Trophoblast cell (in vitro differentiated cells and primary cell): ENCODE data around the gene PTPRN2.

Source experiments
- DNase-seq, 2 donors: peaks; one replicate each; pipeline ENCODE4 v3.0.0-alpha.2; 2016
- H2AFZ ChIP-seq: 2 replicates; pipeline ENCODE4 v1.6.1; 2013; ENCODE audit warnings: low read length, moderate library complexity, mild to moderate bottlenecking; ENCODE audit not compliant: insufficient read depth, poor library complexity
- H2AK5ac ChIP-seq: 2 replicates; pipeline ENCODE4 v1.6.1; 2013; ENCODE audit warnings: mild to moderate bottlenecking, low read length
- H2BK120ac ChIP-seq: 2 replicates; pipeline ENCODE4 v1.6.1; 2013; ENCODE audit warnings: low read length, mild to moderate bottlenecking, moderate library complexity; ENCODE audit not compliant: insufficient read depth, poor library complexity
- H2BK12ac ChIP-seq: 2 replicates; pipeline ENCODE4 v1.6.1; 2013; ENCODE audit warnings: mild to moderate bottlenecking, low read length, moderate library complexity
- H2BK5ac ChIP-seq: 2 replicates; pipeline ENCODE4 v1.6.1; 2013; ENCODE audit warnings: low read length, low read depth, moderate library complexity, mild to moderate bottlenecking; ENCODE audit not compliant: poor library complexity
- H3K14ac ChIP-seq: 2 replicates; pipeline ENCODE4 v1.6.1; 2013; ENCODE audit warnings: mild to moderate bottlenecking, low read length
- H3K18ac ChIP-seq: 2 replicates; pipeline ENCODE4 v1.6.1; 2013; ENCODE audit warnings: mild to moderate bottlenecking, low read length
- H3K23ac ChIP-seq: 2 replicates; pipeline ENCODE4 v1.6.1; 2013; ENCODE audit warnings: low read length
- H3K27ac ChIP-seq: 2 replicates; pipeline ENCODE4 v1.5.1; 2013; ENCODE audit warnings: low read depth, mild to moderate bottlenecking, inconsistent platforms, low read length, moderate library complexity
- H3K27me3 ChIP-seq: 2 replicates; pipeline ENCODE4 v1.6.1; 2013; ENCODE audit warnings: inconsistent platforms, mild to moderate bottlenecking, low read length, moderate library complexity; ENCODE audit not compliant: insufficient read depth
- H3K36me3 ChIP-seq, 2 experiments: 1 replicate in 1 of 2; 2 replicates in 1 of 2; pipeline ENCODE4 v1.6.1; 2013; ENCODE audit warnings: low read length in 2 of 2, mild to moderate bottlenecking in 2 of 2, moderate library complexity in 1 of 2; ENCODE audit not compliant: insufficient read depth in 2 of 2, control insufficient read depth in 1 of 2
- H3K4ac ChIP-seq: 2 replicates; pipeline ENCODE4 v1.6.1; 2013; ENCODE audit warnings: low read depth, mild to moderate bottlenecking, low read length, moderate library complexity
- H3K4me1 ChIP-seq, 2 experiments: 1 replicate in 1 of 2; 2 replicates in 1 of 2; pipeline ENCODE4 v1.6.1; 2013; ENCODE audit warnings: low read length in 2 of 2, mild to moderate bottlenecking in 2 of 2, moderate library complexity in 1 of 2; ENCODE audit not compliant: insufficient read depth in 2 of 2, control insufficient read depth in 1 of 2
- H3K4me2 ChIP-seq: 2 replicates; pipeline ENCODE4 v1.6.1; 2013; ENCODE audit warnings: inconsistent platforms, mild to moderate bottlenecking, low read length, moderate library complexity
- H3K4me3 ChIP-seq: 2 replicates; pipeline ENCODE4 v1.5.1; 2013; ENCODE audit warnings: mild to moderate bottlenecking, low read depth, low read length, inconsistent platforms
- H3K79me1 ChIP-seq: one replicate; pipeline ENCODE4 v1.6.1; 2013; ENCODE audit warnings: low read length
- H3K79me2 ChIP-seq: 2 replicates; pipeline ENCODE4 v1.6.1; 2013; ENCODE audit warnings: low read length, mild to moderate bottlenecking; ENCODE audit not compliant: control insufficient read depth, insufficient read depth, poor library complexity
- H3K9ac ChIP-seq: 2 replicates; pipeline ENCODE4 v1.6.1; 2013; ENCODE audit warnings: mild to moderate bottlenecking, low read length
- H3K9me3 ChIP-seq: 2 replicates; pipeline ENCODE4 v1.6.1; 2013; ENCODE audit warnings: low read depth, mild to moderate bottlenecking, control low read depth, inconsistent platforms, low read length; ENCODE audit not compliant: insufficient read depth
- H4K12ac ChIP-seq: 2 replicates; pipeline ENCODE4 v1.6.1; 2013; ENCODE audit warnings: low read depth, mild to moderate bottlenecking, low read length, moderate library complexity
- H4K8ac ChIP-seq: 2 replicates; pipeline ENCODE4 v1.6.1; 2013; ENCODE audit warnings: low read depth, mild to moderate bottlenecking, low read length, moderate library complexity
- H4K91ac ChIP-seq: one replicate; pipeline ENCODE4 v1.6.1; 2013; ENCODE audit warnings: low read depth, mild to moderate bottlenecking, low read length, moderate library complexity
- WGBS: extraction: QIAGEN DNeasy Blood & Tissue Kit; methylation state at CpG from one replicate; pipeline ENCODE4 v1.1.7; 2013; ENCODE audit warnings: missing lambda C conversion rate; ENCODE audit not compliant: insufficient read length, insufficient coverage; ENCODE audit errors: extremely low coverage; 5-methylcytosine and 5-hydroxymethylcytosine counted together

The PTPRN2 gene

DNA sequence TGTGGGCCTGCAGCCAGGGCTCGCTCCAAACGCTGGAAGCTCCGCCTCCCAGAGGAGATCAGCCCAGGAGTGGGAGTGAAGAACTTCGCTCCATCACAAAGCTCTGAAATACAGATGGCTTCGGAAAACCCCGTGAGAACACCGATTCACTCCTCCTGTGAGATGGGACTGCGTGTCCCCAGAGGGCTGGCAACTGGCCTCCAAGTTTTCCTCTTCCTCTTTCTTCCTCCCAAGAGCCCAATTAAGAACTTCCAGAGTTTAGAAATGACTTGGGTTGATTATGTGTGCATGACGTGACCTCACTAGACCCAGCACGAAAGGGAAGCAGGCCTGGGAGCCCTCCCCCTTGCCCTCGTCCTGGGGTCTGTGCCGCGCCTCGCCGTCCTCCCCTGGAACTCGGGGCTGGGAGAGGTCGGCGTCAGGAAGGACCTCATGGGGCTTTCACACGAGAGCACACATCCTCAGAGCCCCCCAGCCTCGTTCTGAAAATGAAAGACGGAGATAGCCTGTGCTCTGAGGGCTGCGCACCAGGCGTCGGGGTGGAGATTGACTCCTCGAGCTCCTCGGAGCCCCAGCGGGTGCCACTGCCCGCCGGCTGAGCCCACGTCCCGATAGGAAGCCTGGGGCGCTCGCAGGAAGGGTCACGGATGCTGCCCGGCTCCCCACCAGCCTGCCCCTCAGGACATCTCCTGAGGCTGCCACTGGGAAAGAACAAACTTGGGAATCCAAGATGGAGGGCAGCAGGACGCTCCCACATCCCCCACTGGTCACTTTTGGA is 37.8 kb downstream of the PTPRN2 start:
- Histone ChIP-seq H3K4me3 (no peak overlapping the region), H4K91ac (no peak overlapping the region), H2AK5ac (no peak overlapping the region), H3K18ac (no peak overlapping the region), H3K36me3 (no peaks in the 10 kb centered on the region), H3K27me3 (no peaks in the 10 kb centered on the region), H2BK120ac (no peak overlapping the region), H3K9me3 (peaks cover 6% of the 10 kb centered on the region), H2BK5ac (no peak overlapping the region), H2BK12ac (no peak overlapping the region), H3K9ac (no peak overlapping the region), H4K12ac (no peak overlapping the region), H3K4me2 (no peak overlapping the region), H3K23ac (no peak overlapping the region), H2AFZ (no peak overlapping the region), H3K79me2 (no peaks in the 10 kb centered on the region), H3K79me1 (no peaks in the 10 kb centered on the region), H3K14ac (no peak overlapping the region), H3K4ac (no peak overlapping the region), H3K4me1 (no peaks in the 10 kb centered on the region), H4K8ac (no peak overlapping the region), H3K27ac (no peak overlapping the region)
- no peak for DNase-seq
- WGBS = no CpG with 5 or more reads among the region's 36 CpGs

DNA sequence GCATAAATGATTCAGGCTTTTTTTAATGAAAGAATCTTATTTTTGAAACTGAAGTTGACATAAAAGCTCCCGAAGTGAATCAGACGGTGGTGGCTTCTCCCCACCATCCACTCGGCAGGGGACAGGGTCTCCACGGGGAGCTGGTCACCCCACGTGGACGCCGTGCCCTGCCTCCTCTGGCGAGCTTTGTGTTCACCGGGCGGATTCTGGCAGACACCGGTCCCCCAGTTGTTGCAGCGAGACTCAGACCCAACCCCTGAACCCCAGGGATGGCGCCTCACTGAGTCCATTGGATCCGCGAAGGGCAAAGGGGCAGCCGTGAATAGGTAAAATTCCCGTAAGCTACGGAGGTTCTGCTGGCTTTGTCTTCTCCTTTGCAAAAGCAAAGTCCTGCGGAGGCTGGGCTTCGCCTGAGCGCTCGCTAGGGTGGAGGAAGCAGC is 38.4 kb downstream of the PTPRN2 start:
- no peak overlapping the region for H2BK120ac ChIP-seq
- DNase-seq = no peak

DNA sequence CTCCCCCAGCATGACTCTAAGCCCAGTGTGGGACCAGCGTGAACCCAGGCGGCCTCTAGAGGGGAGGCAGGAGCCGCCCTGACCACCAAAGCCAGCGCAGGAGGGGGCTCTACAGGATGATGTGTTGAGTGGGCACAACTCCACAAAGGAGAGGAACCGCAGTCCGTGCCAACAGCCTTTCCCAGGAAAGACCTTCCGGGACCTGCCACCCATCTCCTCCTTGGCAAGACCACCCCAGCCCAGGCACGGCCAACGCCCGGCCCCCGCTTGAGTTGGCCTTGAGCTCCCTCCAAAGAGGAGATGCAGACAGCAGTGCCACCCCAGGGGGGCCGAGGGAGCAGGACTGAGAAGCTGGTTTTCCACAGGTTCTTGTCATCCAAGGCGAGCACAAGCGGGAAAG is 38.9 kb downstream of the PTPRN2 start:
- Histone ChIP-seq H2BK5ac (no peak overlapping the region), H4K8ac (no peak overlapping the region), H4K91ac (no peak overlapping the region), H3K27ac (no peak overlapping the region), H3K18ac (no peak overlapping the region), H2BK120ac (no peak overlapping the region), H3K4me3 (no peak overlapping the region), H3K9ac (no peak overlapping the region), H3K14ac (no peak overlapping the region), H3K79me1 (no peaks in the 10 kb centered on the region), H3K36me3 (no peaks in the 10 kb centered on the region), H3K27me3 (no peaks in the 10 kb centered on the region), H3K4me2 (no peak overlapping the region), H4K12ac (no peak overlapping the region), H2AFZ (no peak overlapping the region), H3K4me1 (no peaks in the 10 kb centered on the region), H3K9me3 (peaks cover 6% of the 10 kb centered on the region), H3K4ac (no peak overlapping the region), H3K23ac (no peak overlapping the region), H2AK5ac (no peak overlapping the region), H2BK12ac (no peak overlapping the region), H3K79me2 (no peaks in the 10 kb centered on the region)
- no peak for DNase-seq
- no CpG with 5 or more reads among the region's 14 CpGs for WGBS

More for the DNA sequence above, 38.4 kb downstream of the PTPRN2 start:
- no peak overlapping the region for H3K27ac ChIP-seq
- peaks cover 6% of the 10 kb centered on the region for H3K9me3 ChIP-seq
- no peak overlapping the region for H2BK12ac ChIP-seq
- no CpG with 5 or more reads among the region's 22 CpGs for WGBS
- no peak overlapping the region for H2AK5ac ChIP-seq
- no peak overlapping the region for H3K4me3 ChIP-seq
- H3K79me1 ChIP-seq = no peaks in the 10 kb centered on the region
- no peaks in the 10 kb centered on the region for H3K4me1 ChIP-seq
- no peaks in the 10 kb centered on the region for H3K36me3 ChIP-seq
- no peaks in the 10 kb centered on the region for H3K79me2 ChIP-seq
- H2AFZ ChIP-seq = no peak overlapping the region
- H4K8ac ChIP-seq = no peak overlapping the region
- no peak overlapping the region for H3K4ac ChIP-seq
- H3K9ac ChIP-seq = no peak overlapping the region
- no peak overlapping the region for H4K91ac ChIP-seq
- no peaks in the 10 kb centered on the region for H3K27me3 ChIP-seq
- no peak overlapping the region for H3K23ac ChIP-seq
- H2BK5ac ChIP-seq = no peak overlapping the region
- no peak overlapping the region for H4K12ac ChIP-seq
- no peak overlapping the region for H3K14ac ChIP-seq
- no peak overlapping the region for H3K4me2 ChIP-seq
- H3K18ac ChIP-seq = no peak overlapping the region

DNA sequence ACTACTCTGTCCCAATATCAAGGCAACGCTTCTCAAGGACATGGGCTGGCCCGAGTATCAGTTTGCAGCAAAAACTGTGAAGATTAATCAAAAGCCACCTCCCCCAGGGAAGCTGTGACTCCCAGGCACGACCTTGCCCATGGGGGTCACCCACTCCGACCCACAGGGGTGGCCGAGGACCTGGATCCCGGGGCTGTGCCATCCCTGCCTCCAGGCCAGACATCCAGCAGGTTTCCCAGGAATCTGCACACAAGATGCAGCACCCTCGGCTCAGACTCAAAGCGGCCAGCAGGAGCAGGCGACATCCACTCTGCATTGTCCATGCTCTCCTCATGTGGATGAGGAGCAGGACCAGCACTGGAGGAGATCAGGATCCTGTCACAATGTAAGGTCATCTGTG is 39.8 kb downstream of the PTPRN2 start:
- no peaks in the 10 kb centered on the region for H3K27me3 ChIP-seq
- no peak overlapping the region for H3K4me2 ChIP-seq
- no peak overlapping the region for H3K23ac ChIP-seq
- H3K79me2 ChIP-seq = no peaks in the 10 kb centered on the region
- H2BK12ac ChIP-seq = no peak overlapping the region
- no peaks in the 10 kb centered on the region for H3K79me1 ChIP-seq
- no peak overlapping the region for H4K8ac ChIP-seq
- H3K9me3 ChIP-seq = peaks cover 6% of the 10 kb centered on the region
- H3K36me3 ChIP-seq = no peaks in the 10 kb centered on the region
- peak overlapping the region; percentile 1 for H3K27ac ChIP-seq
- no peak overlapping the region for H3K4ac ChIP-seq
- H2AK5ac ChIP-seq = no peak overlapping the region
- no peak overlapping the region for H4K12ac ChIP-seq
- no peak overlapping the region for H2BK5ac ChIP-seq
- no peak overlapping the region for H3K14ac ChIP-seq
- H3K9ac ChIP-seq = no peak overlapping the region
- no peak for DNase-seq
- WGBS = no CpG with 5 or more reads among the region's 9 CpGs
- no peak overlapping the region for H2AFZ ChIP-seq
- H2BK120ac ChIP-seq = no peak overlapping the region
- H3K18ac ChIP-seq = no peak overlapping the region
- H3K4me3 ChIP-seq = no peak overlapping the region
- no peak overlapping the region for H4K91ac ChIP-seq
- H3K4me1 ChIP-seq = no peaks in the 10 kb centered on the region
